PC-9 (cell line): ENCODE data around the gene NPPB. TPM values are rescaled to one million over a fixed set of nuclear protein-coding genes. Genes with fewer than 3 reads are reported as not detected.
A peak's percentile ranks its signal among the peaks of the same experiment; 100 is the strongest.

ENCODE experiments used
- BruUV-seq: library from RNA; stranded (reverse); fragments of 400-500 nt; replicated peaks from 2 replicates; lab custom pipeline; 2021; lab: Mats Ljungman, UMichigan
- CTCF ChIA-PET: fragments of 300-600 bp; sonication (Branson Sonifier 250); formaldehyde crosslinking; loops from one replicate; lab custom pipeline; 2022; ENCODE audit warnings: antibody characterized with exemption; lab: Charles Lee
- POLR2A ChIA-PET: fragments of 300-600 bp; sonication (Branson Sonifier 250); formaldehyde crosslinking; loops from one replicate; lab custom pipeline; 2022; ENCODE audit warnings: antibody characterized with exemption; ENCODE audit not compliant: unreplicated experiment; lab: Charles Lee
- DNase-seq, 2 experiments: peaks; one replicate each; pipeline versions ENCODE4 v3.0.0 to v3.0.0-alpha.2; 2015 to 2022; ENCODE audit warnings: mixed read lengths in 1 of 2
- H2AFZ ChIP-seq: fragments of 200-600 bp; sonication (generic); 2 replicates; pipeline ENCODE4 v1.8.1; 2017; ENCODE audit warnings: antibody characterized with exemption
- H3F3A ChIP-seq: fragments of 200-600 bp; sonication (generic); 2 replicates; pipeline ENCODE4 v1.8.1; 2017; ENCODE audit warnings: antibody characterized with exemption, mild to moderate bottlenecking, low read depth; ENCODE audit not compliant: insufficient read depth
- H3K27ac ChIP-seq: fragments of 200-600 bp; sonication (generic); 2 replicates; pipeline ENCODE4 v1.6.1; 2016; ENCODE audit warnings: mixed run types
- H3K27me3 ChIP-seq: fragments of 200-600 bp; sonication (generic); 2 replicates; pipeline ENCODE4 v1.6.1; 2016; ENCODE audit warnings: low read depth, mixed run types; ENCODE audit not compliant: insufficient read depth
- H3K36me3 ChIP-seq: fragments of 200-600 bp; sonication (generic); 2 replicates; pipeline ENCODE4 v1.6.1; 2016; ENCODE audit warnings: low read depth, mixed run types
- H3K4me1 ChIP-seq: fragments of 200-600 bp; sonication (generic); replicated peaks from 2 replicates; pipeline ENCODE4 v1.6.1; 2016; ENCODE audit warnings: mixed run types; ENCODE audit not compliant: insufficient read depth
- H3K4me2 ChIP-seq: fragments of 200-600 bp; sonication (generic); 2 replicates; pipeline ENCODE4 v1.6.1; 2017; ENCODE audit warnings: mixed run types
- H3K4me3 ChIP-seq: fragments of 200-600 bp; sonication (generic); 2 replicates; pipeline ENCODE4 v1.6.1; 2016; ENCODE audit warnings: mixed run types
- H3K79me2 ChIP-seq: fragments of 200-600 bp; sonication (generic); 2 replicates; pipeline ENCODE4 v1.6.1; 2017; ENCODE audit warnings: low read depth, mixed run types
- H3K9me2 ChIP-seq: fragments of 200-600 bp; sonication (generic); 2 replicates; pipeline ENCODE4 v1.8.1; 2017; ENCODE audit warnings: mild to moderate bottlenecking; ENCODE audit not compliant: insufficient read depth
- H3K9me3 ChIP-seq: fragments of 200-600 bp; sonication (generic); 2 replicates; pipeline ENCODE4 v1.8.1; 2016; ENCODE audit warnings: low read depth; ENCODE audit not compliant: insufficient read depth
- H4K20me1 ChIP-seq: fragments of 200-600 bp; sonication (generic); 2 replicates; pipeline ENCODE4 v1.8.1; 2017; ENCODE audit not compliant: insufficient read depth
- EZH2 ChIP-seq: fragments of 200-600 bp; sonication (generic); IDR thresholded peaks from 2 replicates; pipeline ENCODE4 v1.8.0; 2017; ENCODE audit warnings: antibody characterized with exemption, low read depth
- intact Hi-C: fragments of 100-400 bp; cut with micrococcal nuclease; formaldehyde crosslinking; loops from one replicate; pipeline ENCODE4 v1.10.0; 2022; ENCODE audit not compliant: unreplicated experiment
- total RNA-seq: library from RNA; stranded (reverse); gene quantifications from 2 replicates; pipeline ENCODE4 v1.2.3, GENCODE V29; 2021
- TF ChIP-seq, protein P1 (sequence below): fragments of 200-600 bp; sonication (generic); conservative IDR thresholded peaks from 2 replicates; pipeline ENCODE4 v1.6.1; 2017; ENCODE audit warnings: mixed run types, antibody characterized with exemption, mild to moderate bottlenecking, moderate library complexity

NPPB gene
- total RNA-seq, 1 experiment from 2014 or later, result not detected

DNA sequence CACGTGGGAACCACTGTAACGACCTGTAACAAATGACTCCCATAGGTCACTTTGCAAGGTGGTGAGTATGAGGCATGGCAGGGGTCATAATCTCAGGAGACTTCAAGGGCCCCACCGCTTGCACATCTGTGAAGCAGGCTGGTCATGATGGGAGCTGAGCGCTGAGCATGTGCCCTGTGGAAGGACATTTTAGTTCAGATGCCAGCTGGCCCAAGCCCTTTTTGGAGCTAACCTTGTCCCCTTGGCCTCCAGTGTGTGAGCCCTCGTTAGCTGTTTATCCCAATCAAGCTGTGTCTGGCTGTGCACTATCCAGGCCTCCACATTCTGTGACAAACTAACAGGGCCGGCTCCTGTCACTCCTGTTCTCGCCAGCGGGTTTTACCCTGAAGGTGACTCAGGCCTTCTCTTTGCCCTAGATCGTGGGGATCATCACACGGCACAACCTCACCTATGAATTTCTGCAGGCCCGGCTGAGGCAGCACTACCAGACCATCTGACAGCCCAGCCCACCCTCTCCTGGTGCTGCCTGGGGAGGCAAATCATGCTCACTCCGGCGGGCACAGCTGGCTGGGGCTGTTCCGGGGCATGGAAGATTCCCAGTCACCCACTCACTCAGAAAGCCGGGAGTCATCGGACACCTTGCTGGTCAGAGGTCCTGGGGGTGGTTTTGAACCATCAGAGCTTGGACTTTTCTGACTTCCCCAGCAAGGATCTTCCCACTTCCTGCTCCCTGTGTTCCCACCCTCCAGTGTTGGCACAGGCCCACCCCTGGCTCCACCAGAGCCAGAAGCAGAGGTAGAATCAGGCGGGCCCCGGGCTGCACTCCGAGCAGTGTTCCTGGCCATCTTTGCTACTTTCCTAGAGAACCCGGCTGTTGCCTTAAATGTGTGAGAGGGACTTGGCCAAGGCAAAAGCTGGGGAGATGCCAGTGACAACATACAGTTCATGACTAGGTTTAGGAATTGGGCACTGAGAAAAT lies 18.7 kb downstream of the NPPB start:
- CTCF ChIA-PET, result no interaction called here
- H3K36me3 ChIP-seq, result no peaks in the 10 kb centered on the region
- POLR2A ChIA-PET, result interaction anchor here (0.5 to 0.7 kb wide), 2 partner anchors 9 to 68 kb away, joined by 3 to 4 read pairs; no protein-coding TSS in a partner anchor
- BruUV-seq, result no TSS peak
- H3K4me2 ChIP-seq, result no peak overlapping the region
- H3K9me3 ChIP-seq, result no peaks in the 10 kb centered on the region
- H2AFZ ChIP-seq, result no peak overlapping the region
- no peaks in the 10 kb centered on the region for H3K79me2 ChIP-seq
- no peaks in the 10 kb centered on the region for H3K27me3 ChIP-seq
- no peaks in the 10 kb centered on the region for H3K4me1 ChIP-seq
- no peaks in the 10 kb centered on the region for H4K20me1 ChIP-seq
- intact Hi-C loops, result loop anchor here (5.0 to 10.0 kb wide), 2 partner anchors 142 to 365 kb away; partner anchors contain the start of gene MFN2
- no peaks in the 10 kb centered on the region for H3F3A ChIP-seq
- H3K9me2 ChIP-seq, result no peaks in the 10 kb centered on the region
- DNase-seq, result no peak
- no peak overlapping the region for H3K4me3 ChIP-seq
- H3K27ac ChIP-seq, result no peak overlapping the region
- no peak for TF ChIP-seq EZH2
- TF ChIP-seq, protein P1, sequence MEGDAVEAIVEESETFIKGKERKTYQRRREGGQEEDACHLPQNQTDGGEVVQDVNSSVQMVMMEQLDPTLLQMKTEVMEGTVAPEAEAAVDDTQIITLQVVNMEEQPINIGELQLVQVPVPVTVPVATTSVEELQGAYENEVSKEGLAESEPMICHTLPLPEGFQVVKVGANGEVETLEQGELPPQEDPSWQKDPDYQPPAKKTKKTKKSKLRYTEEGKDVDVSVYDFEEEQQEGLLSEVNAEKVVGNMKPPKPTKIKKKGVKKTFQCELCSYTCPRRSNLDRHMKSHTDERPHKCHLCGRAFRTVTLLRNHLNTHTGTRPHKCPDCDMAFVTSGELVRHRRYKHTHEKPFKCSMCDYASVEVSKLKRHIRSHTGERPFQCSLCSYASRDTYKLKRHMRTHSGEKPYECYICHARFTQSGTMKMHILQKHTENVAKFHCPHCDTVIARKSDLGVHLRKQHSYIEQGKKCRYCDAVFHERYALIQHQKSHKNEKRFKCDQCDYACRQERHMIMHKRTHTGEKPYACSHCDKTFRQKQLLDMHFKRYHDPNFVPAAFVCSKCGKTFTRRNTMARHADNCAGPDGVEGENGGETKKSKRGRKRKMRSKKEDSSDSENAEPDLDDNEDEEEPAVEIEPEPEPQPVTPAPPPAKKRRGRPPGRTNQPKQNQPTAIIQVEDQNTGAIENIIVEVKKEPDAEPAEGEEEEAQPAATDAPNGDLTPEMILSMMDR, result no peak

DNA sequence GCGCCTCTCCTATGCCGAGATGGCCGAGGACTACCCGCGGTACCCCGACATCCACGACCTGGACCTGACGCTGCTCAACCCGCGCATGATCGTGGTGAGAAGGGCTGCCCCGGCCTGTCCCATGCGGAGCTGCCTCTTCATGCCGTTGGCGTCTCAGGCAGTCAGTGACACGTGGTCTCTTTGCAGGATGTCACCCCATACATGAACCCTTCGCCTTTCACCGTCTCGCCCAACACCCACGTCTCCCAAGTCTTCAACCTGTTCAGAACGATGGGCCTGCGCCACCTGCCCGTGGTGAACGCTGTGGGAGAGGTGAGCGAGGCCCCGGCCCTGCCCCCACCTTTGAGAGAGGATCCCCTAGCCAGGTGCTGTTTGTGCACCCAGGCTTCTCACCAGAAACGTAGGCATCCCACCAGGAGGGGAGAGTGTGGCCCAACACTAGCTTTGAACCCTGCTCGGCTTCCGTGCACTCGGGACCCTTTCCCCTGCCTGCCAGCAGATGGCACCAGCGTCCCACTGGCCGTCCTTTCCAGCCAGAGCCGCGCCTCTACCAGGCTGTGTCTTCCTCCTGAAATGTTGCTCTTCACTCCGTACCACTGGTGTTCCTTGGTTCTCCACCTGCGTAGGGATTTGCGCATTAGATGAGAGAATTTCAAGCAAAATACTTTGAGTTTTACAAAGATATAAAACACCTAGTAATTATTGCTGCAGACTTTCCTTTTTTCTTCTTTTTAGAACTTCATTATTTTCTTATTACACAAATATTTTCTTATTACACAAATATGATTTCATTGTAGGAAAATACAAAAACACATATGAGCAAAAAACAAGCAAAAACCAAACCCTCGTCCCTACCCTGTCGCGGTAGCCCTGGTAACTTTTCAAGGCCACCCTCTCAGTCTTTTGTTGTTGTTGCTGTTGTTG lies 20.1 kb downstream of the NPPB start:
- no peaks in the 10 kb centered on the region for H3K4me1 ChIP-seq
- H3K9me3 ChIP-seq, result no peaks in the 10 kb centered on the region
- CTCF ChIA-PET, result interaction anchor here (0.6 to 1.0 kb wide), 3 partner anchors 53 to 144 kb away, joined by 3 to 7 read pairs (median 6); no protein-coding TSS in a partner anchor
- H4K20me1 ChIP-seq, result no peaks in the 10 kb centered on the region
- no peak overlapping the region for H3K27ac ChIP-seq
- no peaks in the 10 kb centered on the region for H3F3A ChIP-seq
- H3K27me3 ChIP-seq, result no peaks in the 10 kb centered on the region
- POLR2A ChIA-PET, result interaction anchor here (0.5 to 0.6 kb wide), 2 partner anchors 69 to 88 kb away, joined by 4 to 6 read pairs; partner anchors contain the start of gene KIAA2013
- no TSS peak for BruUV-seq
- no peak overlapping the region for H3K4me2 ChIP-seq
- TF ChIP-seq EZH2, result no peak
- TF ChIP-seq, protein P1, result peak; percentile 87
- no peak overlapping the region for H2AFZ ChIP-seq
- H3K4me3 ChIP-seq, result no peak overlapping the region
- intact Hi-C loops, result loop anchor here (1.0 to 10.0 kb wide), 5 partner anchors 56 to 366 kb away; partner anchors contain the start of gene MFN2
- no peaks in the 10 kb centered on the region for H3K9me2 ChIP-seq
- no peaks in the 10 kb centered on the region for H3K36me3 ChIP-seq
- H3K79me2 ChIP-seq, result no peaks in the 10 kb centered on the region
- peak in 1 of 2 experiments; percentile 66 for DNase-seq
